Stimulated activated CD8-positive, alpha-beta memory T cell treated with anti-CD3 and anti-CD28 coated beads, Interleukin-12 subunit alpha, Interleukin-12 subunit beta, amount 100 ng/mL, for 1 hour (primary cell): ENCODE measurements around the gene DGKD.
A peak's percentile ranks its signal among the peaks of the same experiment; 100 is the strongest.

Experiments used
- DNase-seq: peaks from one replicate; pipeline ENCODE4 v3.0.0-alpha.2; 2020; ENCODE audit warnings: low read depth

DGKD gene

GRCh38 chr2:233429175-233429897 is 75.0 kb downstream of the DGKD start:
- no peak for DNase-seq

- no peak for DNase-seq
Observed at GRCh38 chr2:233430081-233430480, 75.8 kb downstream of the DGKD start.

GRCh38 chr2:233430651-233431050 is 76.4 kb downstream of the DGKD start:
- DNase-seq, result no peak

GRCh38 chr2:233433029-233433428 is 78.7 kb downstream of the DGKD start:
- DNase-seq, result no peak

DNA sequence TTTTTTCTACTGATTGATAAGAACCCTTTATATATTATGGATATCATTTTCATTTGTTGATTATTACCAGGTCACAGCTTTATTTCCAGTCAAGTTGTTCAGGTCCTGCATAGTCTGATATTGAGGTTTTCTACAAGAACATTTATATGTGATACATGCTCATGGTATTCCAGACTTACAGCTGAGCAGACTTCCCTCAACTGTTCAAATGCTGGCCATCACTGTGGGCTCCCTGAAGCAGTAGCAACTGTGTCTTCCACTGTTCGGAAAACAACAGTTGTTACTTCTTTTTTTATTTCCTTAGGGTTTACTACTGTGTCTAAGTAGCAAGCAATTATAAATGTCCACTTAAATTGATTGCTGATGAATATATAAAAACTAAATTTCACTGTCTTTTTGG is 79.5 kb downstream of the DGKD start:
- no peak for DNase-seq

- DNase-seq, result no peak
Observed at GRCh38 chr2:233434666-233435330, 80.5 kb downstream of the DGKD start.

DNA sequence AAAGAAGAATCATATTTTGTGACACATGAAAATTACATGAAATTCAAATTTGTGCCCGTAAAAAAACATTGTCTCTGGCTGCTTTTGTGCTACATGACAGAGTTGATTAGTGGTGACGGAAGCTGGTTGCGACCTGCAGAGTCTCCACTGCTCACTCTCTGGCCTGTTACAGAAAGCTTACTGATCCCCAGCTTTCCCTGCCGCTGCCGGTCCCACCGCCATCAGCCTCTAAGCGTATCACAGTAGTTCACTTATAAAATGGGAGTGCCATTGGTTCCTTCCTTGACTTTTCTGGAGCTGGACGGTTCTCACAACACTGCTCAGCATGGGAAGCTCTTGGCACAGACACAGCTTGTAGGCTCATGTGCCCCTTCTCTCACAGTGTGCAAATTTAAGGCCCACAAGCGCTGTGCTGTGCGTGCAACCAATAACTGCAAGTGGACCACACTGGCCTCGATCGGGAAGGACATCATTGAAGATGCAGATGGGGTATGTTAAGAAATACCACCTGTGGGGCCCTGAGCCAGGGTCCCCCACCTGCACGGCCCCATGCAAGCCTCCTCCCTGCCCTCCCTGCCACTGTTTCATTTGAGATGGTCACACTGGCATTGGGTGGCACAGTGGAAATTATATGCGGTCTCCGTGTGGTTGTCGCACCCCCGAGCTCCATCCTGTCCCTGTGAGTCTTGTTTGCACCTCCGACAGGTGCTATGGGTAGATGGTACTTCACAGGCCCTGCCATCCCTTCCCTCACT is 81.3 kb downstream of the DGKD start:
- DNase-seq, result no peak

DNA sequence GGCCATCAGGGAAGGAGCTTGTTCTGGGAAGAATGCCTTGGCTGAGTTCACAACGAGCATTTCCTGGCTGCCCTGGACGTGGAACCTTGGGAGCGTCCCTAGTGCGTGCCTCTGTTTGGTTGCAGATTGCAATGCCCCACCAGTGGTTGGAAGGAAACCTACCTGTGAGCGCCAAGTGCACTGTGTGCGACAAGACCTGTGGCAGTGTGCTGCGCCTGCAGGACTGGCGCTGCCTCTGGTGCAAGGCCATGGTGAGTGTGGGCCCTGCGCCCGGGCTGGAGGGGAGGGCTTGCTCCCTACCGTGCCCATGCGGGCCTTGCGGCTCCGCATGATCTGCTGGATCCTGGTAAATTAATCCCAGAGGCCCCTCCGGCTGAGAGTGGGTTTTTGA is 81.9 kb downstream of the DGKD start:
- no peak for DNase-seq

DNA sequence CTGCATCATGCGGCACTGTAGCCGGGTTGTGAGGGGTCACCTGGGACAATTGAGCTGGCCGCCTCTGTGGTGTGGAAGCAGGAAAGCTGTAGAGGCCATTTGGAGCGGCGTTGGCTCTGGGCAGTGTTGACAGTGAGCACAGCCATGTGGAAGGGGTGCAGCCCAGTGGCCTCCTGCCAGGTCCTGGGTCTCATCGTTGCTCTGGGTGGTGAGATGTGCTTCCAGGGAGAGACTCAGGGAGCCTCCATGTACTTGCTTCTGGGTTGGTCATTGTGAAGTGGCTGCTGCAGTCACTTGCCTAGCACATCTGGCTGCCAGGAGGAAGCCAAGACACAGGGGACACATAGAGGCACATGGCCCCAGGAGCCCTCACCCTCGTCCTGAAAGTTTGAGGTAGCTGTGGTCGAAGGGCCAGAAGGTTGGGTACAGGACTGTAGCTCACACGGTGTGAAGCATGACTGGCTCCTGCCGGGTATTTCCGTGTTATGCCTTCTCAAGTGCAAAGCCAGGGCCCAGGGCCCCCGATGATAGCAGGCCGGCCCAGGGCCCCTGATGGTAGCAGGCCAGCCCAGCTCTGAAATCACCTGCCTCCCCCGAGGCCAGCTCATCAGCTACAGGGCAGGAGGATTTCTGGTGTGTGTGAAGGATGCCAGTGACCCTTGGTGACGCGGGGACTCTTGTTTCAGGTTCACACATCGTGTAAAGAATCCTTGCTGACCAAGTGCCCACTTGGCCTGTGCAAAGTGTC is 82.6 kb downstream of the DGKD start:
- no peak for DNase-seq

DNA sequence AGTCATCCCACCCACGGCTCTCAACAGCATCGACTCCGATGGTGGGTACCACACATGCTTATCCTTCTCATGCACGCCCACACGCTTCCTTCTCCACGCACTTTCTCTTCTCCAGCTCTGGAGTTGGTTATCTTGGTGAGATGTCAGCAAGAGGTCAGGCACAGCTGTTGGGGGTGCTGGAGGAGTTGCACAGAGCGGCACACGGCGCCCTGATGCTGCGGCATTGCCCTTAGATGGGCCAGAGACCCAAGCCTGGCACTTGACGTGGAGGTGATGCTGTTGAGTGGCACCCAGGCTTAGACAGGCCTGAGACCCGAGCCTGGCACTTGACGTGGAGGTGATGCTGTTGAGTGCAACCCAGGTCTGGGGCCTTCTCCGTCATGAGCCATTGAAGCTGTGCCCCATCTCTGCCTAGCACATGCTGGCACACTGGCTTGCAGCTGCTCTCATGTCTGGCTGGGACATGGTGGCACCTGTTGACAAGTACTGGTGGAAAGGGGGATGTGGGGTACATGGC is 83.2 kb downstream of the DGKD start:
- DNase-seq, result no peak

- no peak for DNase-seq
Observed at GRCh38 chr2:233438573-233439147, 84.4 kb downstream of the DGKD start.

GRCh38 chr2:233439191-233439590 is 84.9 kb downstream of the DGKD start:
- no peak for DNase-seq

DNA sequence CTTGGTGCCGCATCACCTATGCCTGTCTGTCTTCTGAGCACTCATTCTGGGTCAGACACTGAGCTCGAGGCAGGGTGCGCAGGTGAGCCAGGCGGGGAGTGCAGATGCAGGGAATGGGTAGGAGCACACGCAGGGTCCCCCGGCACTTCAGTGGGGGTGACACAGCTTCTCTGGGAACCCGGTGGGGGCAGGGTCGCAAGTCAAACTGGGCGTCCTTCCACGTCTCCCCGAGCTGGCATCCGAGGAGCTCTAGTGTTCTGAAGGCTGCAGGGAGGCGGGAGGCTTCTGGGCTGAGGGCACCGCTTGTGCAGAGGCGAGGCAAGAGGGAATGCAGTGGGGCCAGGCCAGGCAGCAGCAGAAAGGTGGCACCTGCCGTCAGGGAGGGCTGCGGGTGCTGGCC is 86.0 kb downstream of the DGKD start:
- no peak for DNase-seq

GRCh38 chr2:233440714-233441113 is 86.4 kb downstream of the DGKD start:
- DNase-seq, result no peak

- no peak for DNase-seq
Observed at GRCh38 chr2:233441161-233442027, 87.1 kb downstream of the DGKD start.

DNA sequence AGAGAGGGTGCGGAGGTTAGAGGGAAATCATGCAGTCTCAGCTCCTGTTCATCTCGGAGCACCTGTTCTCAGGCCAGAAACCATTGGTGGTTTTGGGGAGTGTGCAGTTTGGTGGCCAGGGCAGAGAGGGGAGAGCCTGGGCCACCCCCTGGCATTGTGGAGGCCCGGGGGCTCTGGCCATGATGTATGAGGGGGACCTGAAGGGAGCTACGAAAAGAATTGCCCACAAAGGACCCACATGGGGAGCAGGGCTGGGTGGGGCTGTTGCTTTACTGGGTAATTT is 87.7 kb downstream of the DGKD start:
- DNase-seq, result no peak

- peak; percentile 77 for DNase-seq
Observed at GRCh38 chr2:233443511-233444183, 89.4 kb downstream of the DGKD start.

GRCh38 chr2:233444501-233444900 is 90.2 kb downstream of the DGKD start:
- DNase-seq, result no peak

- DNase-seq, result no peak
Observed at GRCh38 chr2:233445152-233445830, 91.0 kb downstream of the DGKD start.

GRCh38 chr2:233446121-233446520 is 91.8 kb downstream of the DGKD start:
- DNase-seq, result no peak
